Inflammatory macrophage treated with lipopolysaccharide for 1 hour (primary cell): ENCODE results near the gene KCNV2.
A peak's percentile ranks its signal among the peaks of the same experiment; 100 is the strongest.
"Not testable (repeated sequence)": the region's sequence is repeated elsewhere in the genome, so short reads cannot be mapped to it uniquely, and the experiment has no call there.

Source experiments
- DNase-seq, 2 donors: peaks; one replicate each; pipeline ENCODE4 v3.0.0-alpha.2; 2020 to 2022

The KCNV2 gene

GRCh38 chr9:2717385-2717784 lies at the start of gene KCNV2:
TSS of gene KCNV2 (plus strand) at chr9:2717510. CDS start at chr9:2717740, 230 bp downstream.
- DNase-seq = no peak

GRCh38 chr9:2673161-2673560 lies 44.1 kb upstream of the KCNV2 start:
- no peak for DNase-seq

GRCh38 chr9:2674141-2674824 lies 43.0 kb upstream of the KCNV2 start:
- no peak for DNase-seq

GRCh38 chr9:2675834-2676233 lies 41.5 kb upstream of the KCNV2 start:
- DNase-seq = no peak

- DNase-seq = no peak
These were observed 40.8 kb upstream of the KCNV2 start for GRCh38 chr9:2676466-2676865.

GRCh38 chr9:2677915-2678889 lies 39.1 kb upstream of the KCNV2 start:
- DNase-seq = no peak

- no peak for DNase-seq
These were observed 38.3 kb upstream of the KCNV2 start for GRCh38 chr9:2679011-2679410.

- DNase-seq = no peak
These were observed 35.3 kb upstream of the KCNV2 start for GRCh38 chr9:2681981-2682380.

GRCh38 chr9:2686911-2687310 lies 30.4 kb upstream of the KCNV2 start:
- no peak for DNase-seq

- no peak for DNase-seq
These were observed 28.7 kb upstream of the KCNV2 start for GRCh38 chr9:2688636-2689035.

GRCh38 chr9:2691212-2691611 lies 26.1 kb upstream of the KCNV2 start:
- DNase-seq = no peak

GRCh38 chr9:2691626-2692025 lies 25.7 kb upstream of the KCNV2 start:
- no peak for DNase-seq

GRCh38 chr9:2693056-2693455 lies 24.3 kb upstream of the KCNV2 start:
- DNase-seq = no peak

- DNase-seq = no peak
These were observed 19.8 kb upstream of the KCNV2 start for GRCh38 chr9:2697492-2697891.

- no peak for DNase-seq
These were observed 16.9 kb upstream of the KCNV2 start for GRCh38 chr9:2700398-2700797.

- DNase-seq = no peak
These were observed 16.3 kb upstream of the KCNV2 start for GRCh38 chr9:2700909-2701550.

- DNase-seq = peak; percentile 11 to 13
These were observed 12.8 kb upstream of the KCNV2 start for GRCh38 chr9:2704504-2704903.

GRCh38 chr9:2707256-2707655 lies 10.1 kb upstream of the KCNV2 start:
- not testable (repeated sequence) for DNase-seq

- DNase-seq = no peak
These were observed 7.6 kb upstream of the KCNV2 start for GRCh38 chr9:2709645-2710101.

GRCh38 chr9:2711716-2712115 lies 5.6 kb upstream of the KCNV2 start:
- DNase-seq = no peak

GRCh38 chr9:2718001-2718697 lies 839 bp downstream of the KCNV2 start:
- no peak for DNase-seq

- no peak for DNase-seq
These were observed 1.4 kb downstream of the KCNV2 start for GRCh38 chr9:2718698-2719033.

- no peak for DNase-seq
These were observed 2.9 kb downstream of the KCNV2 start for GRCh38 chr9:2720179-2720654.
